ENCODE measurements around the gene CIAO2A. TPM values are rescaled to one million over a fixed set of nuclear protein-coding genes. Genes with fewer than 3 reads are reported as not detected.
"Not testable (repeated sequence)": the region's sequence is repeated elsewhere in the genome, so short reads cannot be mapped to it uniquely, and the experiment has no call there.

CIAO2A gene
- total RNA-seq, 1 experiment from 2014 or later: 170 TPM

DNA sequence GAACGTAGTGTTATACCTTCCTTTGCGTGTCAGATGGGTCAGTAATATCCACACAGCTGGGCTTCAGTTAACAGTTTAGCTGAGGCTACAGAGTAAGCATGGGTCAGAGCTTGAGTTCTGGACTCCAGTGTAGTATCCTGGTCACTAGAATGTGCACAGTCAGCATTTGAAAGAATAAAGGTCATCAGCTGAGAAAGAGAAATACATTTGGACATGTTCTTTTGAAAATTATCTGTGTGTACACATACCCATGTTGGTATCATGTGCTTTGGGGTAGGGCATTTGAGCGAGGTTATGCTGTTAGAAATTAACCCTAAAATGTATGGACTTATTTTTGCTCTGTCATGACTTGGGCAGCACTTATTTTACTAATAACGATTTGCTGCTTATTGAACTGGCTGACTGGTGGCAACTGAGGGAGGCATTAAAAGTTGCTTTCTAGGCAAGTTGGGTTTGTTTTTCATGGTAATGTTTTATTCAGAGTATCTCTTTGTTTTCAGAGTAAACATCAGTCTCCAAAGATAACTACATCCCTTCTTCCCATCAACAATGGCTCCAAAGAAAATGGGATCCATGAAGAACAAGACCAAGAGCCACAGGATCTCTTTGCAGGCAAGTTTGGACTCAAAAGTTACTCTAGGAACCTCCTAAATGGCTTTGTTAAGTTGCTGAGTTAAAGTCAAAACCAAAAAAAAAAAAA lies 18.6 kb upstream of the CIAO2A start:
- no peak for DNase-seq (ENCODE audit: low read depth)

DNA sequence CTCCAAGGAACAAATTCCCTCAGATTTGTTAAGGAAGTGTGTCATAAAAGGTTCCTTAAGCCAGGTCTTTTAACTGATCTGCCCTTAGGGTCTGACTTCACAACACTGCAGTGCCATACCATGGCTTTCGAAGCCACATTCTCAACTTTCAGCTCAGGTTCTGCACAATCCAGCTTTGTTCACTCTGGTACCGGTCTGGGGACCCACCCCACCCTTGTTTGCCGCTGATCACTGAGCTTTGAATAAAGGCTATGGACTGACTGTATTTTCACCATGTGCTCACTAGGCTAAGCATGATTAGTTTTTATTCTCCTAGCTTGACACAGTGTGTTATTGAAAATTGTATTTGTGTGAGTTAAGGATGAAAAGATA lies 18.0 kb upstream of the CIAO2A start:
- no peak for DNase-seq (ENCODE audit: low read depth)

DNA sequence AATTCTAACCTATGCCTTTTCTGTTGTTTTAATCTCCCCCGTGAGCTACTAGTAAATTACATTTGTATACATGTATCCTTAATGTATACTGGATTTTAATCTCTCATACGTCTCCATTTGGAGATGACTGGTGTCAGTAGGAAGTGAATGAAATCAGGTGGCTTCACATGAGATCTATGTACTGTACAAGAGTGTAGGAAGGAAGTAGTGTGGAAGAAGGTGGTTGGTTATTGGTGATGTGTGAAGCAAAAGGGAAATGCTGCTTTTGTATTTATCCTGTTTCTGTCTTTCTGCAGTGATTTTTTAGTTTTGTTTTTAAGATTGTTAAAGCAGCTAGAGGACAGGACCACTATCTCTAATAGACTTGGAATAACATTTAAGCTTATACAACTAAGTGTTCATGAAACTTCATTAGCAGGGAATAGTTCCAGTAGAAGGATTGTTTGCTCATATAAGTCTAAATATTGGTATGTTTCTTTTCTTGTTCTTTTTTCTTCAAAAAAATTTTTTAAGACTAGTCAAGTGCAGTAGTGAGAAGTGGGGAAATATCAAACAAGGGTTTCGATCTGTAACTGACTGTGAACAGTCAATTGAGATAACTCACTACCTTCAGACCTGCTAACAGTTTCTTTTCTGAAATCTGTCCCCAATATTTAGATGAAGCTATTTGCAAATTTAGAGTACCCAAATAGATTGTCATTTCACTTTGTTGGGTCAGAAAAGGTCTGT lies 17.5 kb upstream of the CIAO2A start:
- DNase-seq (ENCODE audit: low read depth): no peak

DNA sequence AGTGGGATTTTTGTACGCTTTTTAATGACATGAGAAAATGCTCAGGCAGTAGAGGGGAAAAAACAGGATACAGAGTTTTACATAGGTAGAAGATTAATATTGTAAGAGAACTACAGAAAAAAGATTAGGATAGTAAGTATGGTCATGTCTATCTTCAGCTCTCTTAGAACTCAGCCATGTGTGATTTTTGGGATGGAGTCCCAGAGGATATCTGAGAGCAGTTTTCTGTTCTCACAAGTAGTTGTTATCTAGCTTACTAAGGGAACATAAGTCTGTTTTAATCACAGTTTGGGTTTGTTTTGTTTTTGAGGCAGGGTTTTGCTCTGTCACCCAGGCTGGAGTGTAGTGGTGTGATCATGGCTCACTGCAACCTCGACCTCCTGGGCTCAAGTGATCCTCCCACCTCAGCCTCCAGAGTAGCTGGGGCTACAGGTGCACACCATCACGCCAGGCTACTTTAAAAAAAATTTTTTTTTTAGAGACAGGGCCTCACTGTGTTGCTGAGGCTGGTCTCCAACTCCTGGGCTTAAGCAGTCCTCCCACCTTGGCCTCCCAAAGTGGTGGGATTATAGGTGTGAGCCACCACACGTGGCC lies 16.6 kb upstream of the CIAO2A start:
- DNase-seq (ENCODE audit: low read depth): not testable (repeated sequence)

DNA sequence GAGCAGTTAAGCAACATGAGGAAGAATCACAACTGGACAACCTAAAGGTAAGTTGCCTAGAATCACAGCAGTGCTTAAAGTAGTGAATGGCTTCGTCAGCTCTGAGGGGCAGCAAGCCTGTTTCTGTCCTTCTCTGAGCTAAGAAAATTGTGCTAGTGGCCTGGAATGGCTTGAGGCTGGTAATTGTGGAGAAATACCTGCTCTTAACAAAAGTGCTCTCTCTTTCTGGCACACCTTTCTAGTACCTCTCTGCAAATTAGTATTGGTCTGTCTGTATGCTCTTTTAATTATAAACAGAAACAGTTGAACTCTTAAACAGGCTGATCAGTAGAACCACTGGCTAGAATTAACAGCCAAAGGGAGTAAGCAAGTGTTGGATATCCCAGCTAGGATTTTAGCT lies 13.7 kb upstream of the CIAO2A start:
- DNase-seq (ENCODE audit: low read depth): no peak

DNA sequence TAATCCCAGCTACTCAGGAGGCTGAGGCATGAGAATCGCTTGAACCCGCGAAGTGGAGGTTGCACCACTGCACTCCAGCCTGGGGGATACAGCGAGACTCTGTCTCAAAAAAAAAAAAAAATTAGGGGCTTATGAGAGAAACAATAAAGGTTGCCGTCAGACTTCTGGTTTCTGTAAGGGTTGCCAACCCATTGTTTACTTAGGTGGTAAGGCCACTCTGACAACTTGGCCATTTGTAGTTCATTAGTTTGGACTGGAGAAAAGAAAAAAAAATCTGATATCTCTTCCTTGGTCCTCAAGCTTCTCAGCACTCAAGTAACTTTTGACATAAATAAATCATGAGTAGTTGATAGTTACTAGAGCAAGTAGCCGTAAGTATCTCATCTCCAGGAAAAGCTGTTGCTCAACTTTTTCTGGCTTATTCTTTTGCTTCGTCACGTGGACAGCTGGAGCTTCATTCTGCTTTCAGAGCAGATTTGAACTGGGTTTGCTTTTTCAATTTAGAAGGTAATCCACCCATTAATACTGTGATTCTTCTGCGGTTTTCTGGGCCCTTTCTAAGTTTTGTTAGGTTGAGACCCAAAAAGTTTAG lies 11.6 kb upstream of the CIAO2A start:
- DNase-seq (ENCODE audit: low read depth): no peak

DNA sequence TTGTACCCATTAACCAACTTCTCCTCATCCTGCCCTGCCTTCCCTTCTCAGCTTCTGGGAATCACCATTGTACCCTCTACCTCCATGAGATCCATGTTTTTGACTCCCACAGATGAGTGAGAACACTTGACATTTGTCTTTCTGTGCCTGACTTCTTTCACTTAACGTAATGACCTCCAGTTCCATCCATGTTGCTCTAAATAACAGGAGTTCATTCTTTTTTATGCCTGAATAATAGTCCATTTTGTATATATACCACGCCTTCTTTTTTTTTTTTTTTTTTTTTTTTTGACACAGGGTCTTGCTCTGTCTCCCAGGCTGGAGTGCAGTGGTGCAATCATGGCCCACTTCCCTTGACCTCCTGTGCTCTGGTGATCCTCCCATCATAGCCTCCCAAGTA lies 8.9 kb upstream of the CIAO2A start:
- DNase-seq (ENCODE audit: low read depth): no peak

DNA sequence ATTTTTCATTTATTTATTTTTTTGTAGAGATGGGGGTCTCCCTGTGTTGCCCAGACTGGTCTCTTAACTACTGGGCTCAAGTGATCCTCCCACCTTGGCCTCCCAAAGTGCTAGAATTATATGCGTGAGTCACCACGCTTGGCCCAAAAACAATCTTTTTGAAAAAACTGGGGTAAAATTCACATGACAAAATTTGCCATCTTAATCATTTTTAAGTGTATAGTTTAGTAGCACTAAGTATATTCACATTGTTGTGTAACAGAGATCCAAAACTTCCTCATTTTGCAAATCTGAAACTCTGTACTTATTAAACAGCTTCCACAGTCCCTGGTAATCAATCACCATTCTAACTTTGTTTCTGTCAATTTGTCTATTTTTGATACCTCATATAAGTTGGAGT lies 7.3 kb upstream of the CIAO2A start:
- no peak for DNase-seq (ENCODE audit: low read depth)

DNA sequence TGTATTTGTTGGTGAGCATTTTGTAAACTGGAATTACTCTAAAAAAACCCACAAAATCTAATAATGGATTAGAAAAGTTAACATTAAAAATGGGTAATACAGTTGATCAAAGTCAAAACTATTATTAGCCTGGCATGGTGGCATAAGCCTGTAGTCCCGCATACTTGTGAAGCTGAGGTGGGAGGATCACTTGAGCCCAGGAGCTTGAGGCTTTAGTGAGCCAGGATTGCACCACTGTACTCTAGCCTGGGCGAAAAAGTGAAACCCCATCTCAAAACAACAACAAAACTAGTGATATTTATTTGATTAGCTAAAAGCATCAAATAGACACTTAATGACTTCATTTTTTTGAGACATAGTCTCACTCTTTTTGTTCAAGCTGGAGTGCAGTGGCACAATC lies 5.7 kb upstream of the CIAO2A start:
- DNase-seq (ENCODE audit: low read depth): no peak

DNA sequence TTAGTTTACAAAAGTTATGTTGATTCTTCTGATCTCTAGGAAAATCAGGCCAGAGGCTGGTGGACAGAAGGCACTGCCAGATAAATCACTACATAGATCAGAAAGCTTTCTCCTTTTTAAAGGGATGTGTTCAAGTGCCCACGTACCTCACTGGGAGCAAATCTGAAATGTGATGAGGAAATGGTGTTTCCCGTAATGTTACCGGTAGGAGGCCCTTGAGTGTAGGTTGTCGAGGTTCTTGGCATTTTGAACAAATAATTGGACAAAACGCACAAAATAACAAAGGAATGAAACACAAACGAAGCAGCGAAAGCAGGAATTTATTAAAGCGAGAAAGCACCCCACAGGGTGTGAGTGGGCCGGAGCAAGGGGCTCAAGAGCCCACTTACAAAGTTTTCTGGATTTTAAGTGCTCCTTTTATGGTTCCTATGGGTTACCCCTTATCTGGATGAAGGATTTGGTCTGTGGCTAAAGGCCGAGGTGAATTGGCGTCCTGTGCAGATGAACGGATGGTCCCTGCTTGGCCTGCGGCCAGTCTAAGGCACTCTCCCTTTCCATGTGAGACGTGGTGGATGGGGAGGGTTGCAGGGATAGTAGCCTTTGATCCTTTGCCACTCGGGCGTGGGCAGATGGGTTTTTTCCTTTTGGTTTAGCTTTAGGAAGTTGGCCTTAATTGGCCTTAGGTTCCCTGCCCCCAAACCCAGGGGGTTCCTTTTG lies 3.2 kb upstream of the CIAO2A start:
- peak; percentile 27 for DNase-seq (ENCODE audit: low read depth)

DNA sequence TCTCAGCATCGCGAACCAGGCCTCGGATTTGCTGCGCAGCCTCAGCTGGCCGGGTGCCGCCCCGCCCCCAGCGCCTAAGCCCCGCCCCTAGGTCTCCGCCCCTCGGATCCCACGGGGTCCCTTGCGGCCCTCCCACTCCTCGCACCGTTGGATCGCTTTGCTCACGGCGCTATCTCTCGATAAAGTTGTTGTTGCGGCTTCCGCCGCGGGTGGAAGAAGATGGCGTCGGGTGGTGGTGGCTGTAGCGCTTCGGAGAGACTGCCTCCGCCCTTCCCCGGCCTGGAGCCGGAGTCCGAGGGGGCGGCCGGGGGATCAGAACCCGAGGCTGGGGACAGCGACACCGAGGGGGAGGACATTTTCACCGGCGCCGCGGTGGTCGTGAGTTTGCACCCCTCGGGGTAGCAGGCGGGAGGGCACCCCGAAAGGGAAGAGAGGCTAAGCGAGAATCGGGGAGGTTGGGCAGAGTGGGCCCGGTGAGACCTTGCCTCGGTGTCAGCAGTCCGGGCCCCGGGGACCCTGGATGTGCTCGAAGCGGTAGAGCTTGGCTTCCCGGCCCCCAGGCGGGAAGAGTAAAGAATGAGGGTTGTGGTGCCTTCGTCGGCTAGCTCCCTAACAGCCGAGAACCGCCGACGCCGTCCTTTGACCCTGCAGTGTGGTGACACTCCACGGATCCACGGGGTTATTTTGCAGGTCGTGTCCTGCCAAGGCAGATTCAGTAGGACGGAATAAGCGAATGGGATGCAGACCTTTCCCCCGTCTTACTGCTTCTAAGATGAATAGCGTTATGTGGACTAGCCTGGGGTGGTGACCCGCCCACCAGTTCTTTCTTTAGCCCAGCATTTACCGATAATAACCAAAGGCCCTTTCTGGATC lies 2.4 kb upstream of the CIAO2A start, which contains the start of gene SNX1:
Gene SNX1, plus strand, starts transcription at position 188 of the 873 bp plus-strand sequence. Its CDS starts 32 bp downstream, at position 220.
- peak; percentile 94 for DNase-seq (ENCODE audit: low read depth)

DNA sequence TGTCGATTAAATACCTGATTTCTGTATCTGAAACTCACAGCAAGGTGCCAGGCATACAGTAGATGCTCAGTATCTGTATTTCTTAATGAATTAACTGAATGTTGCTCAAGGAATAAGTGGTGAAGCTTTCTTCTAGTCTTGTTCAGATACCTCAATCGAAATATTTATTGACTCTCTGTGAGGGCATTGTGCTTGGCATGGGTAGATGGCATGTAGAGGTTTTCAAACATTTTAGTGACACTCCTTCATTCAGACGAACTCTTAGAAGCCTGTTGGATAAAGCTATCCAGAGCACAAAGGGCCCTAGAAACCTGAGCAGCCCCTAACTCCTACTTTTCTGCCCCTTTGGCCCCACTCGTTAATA lies 1.8 kb upstream of the CIAO2A start:
- DNase-seq (ENCODE audit: low read depth): no peak

DNA sequence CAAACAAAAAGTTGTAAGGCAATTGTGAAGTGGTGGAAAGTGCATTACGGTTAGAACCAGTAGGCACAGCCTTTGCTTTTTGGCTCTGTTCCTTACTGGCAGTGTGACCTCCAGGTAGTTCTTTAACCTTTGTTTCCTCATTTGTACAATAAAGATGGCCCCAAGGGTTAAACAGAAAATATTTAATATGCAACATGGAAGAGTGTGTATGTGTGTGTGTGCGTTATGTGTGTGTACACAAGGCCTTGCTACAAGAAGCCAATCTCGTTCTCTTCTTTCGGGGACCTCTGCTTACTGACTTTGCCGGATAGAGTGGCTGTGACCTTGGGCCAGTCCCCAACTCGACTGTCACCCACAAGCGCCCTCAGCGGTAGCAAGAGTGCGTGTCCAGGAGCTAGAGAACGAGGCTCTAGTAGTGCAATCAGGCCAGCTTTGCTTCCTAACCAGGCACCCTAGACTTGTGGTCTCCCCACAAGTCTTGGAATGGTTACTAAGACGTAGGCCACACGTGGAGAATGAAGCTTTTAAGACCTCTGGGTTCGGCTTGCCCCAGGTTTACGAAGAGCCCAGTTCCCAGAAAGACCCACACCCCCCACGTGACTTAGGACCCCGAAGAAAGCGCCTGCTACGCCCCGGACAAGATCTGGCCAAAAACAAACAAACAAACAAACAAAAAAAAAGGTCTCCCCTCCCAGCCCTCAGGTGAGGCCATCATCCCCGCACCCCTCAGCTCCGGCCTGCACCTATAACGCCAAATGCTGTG lies 593 bp downstream of the CIAO2A start:
- peak; percentile 38 for DNase-seq (ENCODE audit: low read depth)

DNA sequence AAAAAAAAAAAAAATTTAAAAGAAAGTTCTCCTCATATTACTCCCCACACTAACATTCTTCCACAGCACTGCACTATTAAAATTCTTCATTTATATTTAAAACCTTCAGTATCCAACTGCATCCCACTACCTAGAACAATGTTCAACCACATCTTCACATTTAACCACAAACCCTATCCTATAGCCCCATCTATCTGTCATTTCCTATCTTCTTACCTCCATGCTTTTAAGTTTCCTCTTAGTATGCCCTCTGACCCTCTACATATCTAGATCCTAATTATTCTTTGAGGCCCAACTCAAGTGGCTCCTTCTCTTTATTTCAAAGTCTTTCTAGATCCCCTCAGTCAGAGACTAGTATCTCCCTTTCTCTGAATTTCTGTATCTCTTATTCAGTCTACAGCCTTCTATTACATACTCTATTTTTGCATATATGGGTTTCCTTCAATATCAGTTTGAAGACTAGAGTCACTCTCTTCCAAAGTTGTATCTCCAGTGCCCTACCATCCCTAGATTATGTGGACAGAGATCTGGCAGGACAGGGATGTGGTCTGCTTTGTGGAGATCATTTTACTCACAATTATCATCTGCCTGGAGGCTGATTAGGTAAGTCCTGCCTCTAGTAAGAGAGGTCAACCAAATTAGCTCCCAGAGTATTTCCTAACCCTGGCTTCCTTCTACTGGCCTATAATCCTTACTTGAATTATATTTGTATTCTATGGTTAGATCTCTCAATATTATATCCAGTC lies 1.4 kb downstream of the CIAO2A start:
- DNase-seq (ENCODE audit: low read depth): no peak

DNA sequence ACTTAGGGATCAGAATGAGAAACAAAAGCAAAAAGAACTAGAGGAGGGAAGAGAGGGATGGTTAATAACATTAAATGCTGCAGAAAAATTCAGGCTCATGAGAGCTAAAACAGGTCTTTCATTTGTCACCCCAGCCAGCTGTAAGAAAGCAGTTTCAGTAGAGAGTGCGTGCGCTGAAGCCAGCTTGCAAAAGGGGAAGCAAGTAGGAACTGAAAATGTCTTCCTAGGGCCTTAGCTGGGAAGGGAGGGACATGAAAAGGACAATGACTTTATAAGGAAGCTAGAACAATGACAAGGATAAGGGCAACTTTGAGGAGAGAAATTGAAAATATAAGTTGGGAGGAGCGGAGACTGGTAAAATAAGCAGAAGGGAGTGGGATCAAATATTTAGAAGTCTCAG lies 3.1 kb downstream of the CIAO2A start:
- no peak for DNase-seq (ENCODE audit: low read depth)

DNA sequence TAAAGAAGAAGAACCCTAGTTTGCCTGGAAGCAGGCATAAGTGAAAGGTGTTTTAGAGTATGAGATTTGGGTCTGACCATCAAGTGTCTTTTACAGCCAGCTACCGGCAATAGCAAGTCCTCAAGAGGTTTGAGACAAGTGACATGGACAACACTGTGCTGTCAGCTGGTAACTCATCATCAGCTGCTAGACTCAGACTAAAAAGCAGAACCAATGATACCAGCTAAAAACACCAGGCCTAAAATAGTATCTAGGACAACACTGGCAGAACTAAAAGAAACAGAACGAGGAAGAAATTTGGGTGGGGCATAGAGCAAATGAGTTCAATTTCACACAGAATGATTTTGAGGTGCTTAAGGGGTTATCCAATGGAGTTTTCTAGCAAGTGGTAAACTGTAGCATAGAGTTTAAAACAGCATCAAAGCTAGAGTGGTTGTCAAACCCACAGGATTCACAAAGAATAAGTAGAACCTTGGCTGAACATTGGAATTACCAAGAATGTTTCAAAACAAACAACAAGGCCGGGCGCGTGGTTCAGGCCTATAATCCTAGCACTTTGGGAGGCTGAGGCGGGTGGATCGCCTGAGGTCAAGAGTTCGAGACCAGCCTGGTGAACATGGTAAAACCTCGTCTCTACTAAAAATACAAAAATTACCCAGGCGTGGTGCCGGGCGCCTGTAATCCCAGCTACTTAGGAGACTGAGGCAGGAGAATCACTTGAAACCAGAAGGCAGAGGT lies 3.9 kb downstream of the CIAO2A start:
- DNase-seq (ENCODE audit: low read depth): no peak

DNA sequence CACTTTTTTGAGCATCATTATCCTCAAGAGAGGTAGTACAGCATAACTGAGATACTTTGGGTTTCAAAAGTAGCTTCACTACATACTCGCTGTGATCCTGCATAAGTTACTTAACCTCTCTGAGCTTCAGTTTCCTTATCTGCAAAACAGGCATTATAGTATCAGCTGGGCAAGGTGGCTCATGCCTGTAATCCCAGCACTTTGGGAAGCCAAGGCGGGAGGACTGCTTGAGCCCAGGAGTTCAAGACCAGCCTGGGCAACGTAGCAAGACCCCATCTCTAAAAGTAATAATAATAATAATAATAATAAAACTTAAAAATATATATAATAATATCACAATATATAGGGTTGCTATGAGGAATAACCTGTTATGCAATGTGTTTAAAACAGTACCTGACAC lies 10.9 kb downstream of the CIAO2A start:
- no peak for DNase-seq (ENCODE audit: low read depth)

DNA sequence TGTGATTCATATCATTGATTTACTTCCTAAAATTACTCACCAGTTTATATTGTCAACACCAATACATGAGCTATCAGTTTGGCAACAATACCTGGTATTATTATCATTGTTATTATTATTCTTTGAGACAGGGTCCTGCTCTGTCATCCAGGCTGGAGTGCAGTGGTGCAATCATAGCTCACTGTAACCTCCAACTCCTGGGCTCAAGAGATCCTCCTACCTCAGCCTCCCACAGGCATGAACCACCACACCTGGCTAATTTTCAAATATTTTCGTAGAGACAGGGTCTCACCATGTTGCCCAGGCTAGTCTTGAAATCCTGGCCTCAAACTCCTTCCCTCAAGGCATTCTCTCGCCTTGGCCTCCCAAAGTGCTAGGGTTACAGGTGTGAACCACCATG lies 20.1 kb downstream of the CIAO2A start:
- DNase-seq (ENCODE audit: low read depth): not testable (repeated sequence)

DNA sequence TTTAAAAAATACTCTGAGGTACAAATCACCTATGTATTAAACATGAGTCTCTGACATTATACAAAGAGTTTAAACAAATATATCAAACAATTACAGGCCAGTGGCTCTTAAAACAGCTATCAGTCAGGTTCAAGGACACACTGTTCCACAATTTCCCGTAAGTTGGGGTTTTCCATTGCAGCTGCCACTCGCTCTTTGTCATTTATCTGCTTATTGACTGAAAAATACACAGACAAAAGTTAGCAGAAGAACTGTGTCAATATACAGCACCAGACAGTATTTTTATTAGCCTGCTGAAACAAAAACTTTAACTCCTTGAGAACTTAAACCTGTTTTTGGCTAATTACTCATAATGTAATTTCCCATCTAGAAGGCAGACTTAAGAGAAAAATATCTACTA lies 20.8 kb downstream of the CIAO2A start:
- no peak for DNase-seq (ENCODE audit: low read depth)
